ENCODE data around the gene ALOXE3.

ALOXE3 gene

DNA sequence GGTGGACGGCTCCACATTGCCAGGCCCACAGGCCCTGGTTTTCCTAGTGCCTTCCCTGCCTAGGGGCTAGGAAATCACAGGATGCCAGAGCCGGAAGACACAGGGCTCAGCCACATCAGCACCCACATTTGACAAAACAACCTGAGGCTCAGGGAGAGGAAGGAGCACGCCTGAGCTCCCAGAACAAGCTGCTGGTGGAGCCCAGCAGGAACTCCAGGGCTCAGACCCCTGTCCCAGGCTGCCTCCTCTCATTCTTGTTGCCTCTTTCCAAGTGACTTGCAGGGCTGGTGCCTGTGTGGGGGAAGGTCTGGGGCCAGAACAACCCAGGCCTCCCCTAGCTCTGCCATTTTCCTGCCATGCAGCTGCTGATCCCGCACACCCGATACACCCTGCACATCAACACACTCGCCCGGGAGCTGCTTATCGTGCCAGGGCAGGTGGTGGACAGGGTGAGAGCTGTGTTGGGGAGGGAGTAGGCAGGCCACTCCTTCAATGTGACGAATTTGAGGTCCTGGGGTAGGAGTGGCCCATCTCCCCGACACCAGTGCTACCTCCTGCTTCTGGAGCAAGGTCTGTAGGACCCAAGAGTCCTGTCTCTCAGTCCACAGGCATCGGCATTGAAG, 71.9 kb downstream of the ALOXE3 start:
- no peak for DNase-seq
